Measurements from ENCODE around the gene TLE1.
A peak's percentile ranks its signal among the peaks of the same experiment; 100 is the strongest.
"Not testable (repeated sequence)": the region's sequence is repeated elsewhere in the genome, so short reads cannot be mapped to it uniquely, and the experiment has no call there.

The TLE1 gene

GRCh38 chr9:81620002-81620390 lies 69.4 kb downstream of the TLE1 start:
- no peak for DNase-seq

- DNase-seq: no peak
Observed at GRCh38 chr9:81619353-81620001, 69.9 kb downstream of the TLE1 start.

- DNase-seq: no peak
Observed at GRCh38 chr9:81618923-81619322, 70.4 kb downstream of the TLE1 start.

- DNase-seq: no peak
Observed at GRCh38 chr9:81616141-81616540, 73.2 kb downstream of the TLE1 start.

GRCh38 chr9:81614335-81614734 lies 75.0 kb downstream of the TLE1 start:
- no peak for DNase-seq

- DNase-seq: no peak
Observed at GRCh38 chr9:81613002-81613812, 76.1 kb downstream of the TLE1 start.

GRCh38 chr9:81611664-81612063 lies 77.7 kb downstream of the TLE1 start:
- DNase-seq: no peak

- DNase-seq: no peak
Observed at GRCh38 chr9:81610740-81611107, 78.6 kb downstream of the TLE1 start.

GRCh38 chr9:81609782-81610739 lies 79.3 kb downstream of the TLE1 start:
- no peak for DNase-seq

- DNase-seq: no peak
Observed at GRCh38 chr9:81608289-81608657, 81.1 kb downstream of the TLE1 start.

- DNase-seq: no peak
Observed at GRCh38 chr9:81607593-81608288, 81.6 kb downstream of the TLE1 start.

- DNase-seq: not testable (repeated sequence)
Observed at GRCh38 chr9:81606261-81606660, 83.1 kb downstream of the TLE1 start.

- peak; percentile 47 for DNase-seq
Observed at GRCh38 chr9:81605170-81605670, 84.1 kb downstream of the TLE1 start.

- DNase-seq: peak; percentile 47
Observed at GRCh38 chr9:81604306-81605169, 84.8 kb downstream of the TLE1 start.

- no peak for DNase-seq
Observed at GRCh38 chr9:81602887-81603680, 86.3 kb downstream of the TLE1 start.

- DNase-seq: no peak
Observed at GRCh38 chr9:81601639-81602623, 87.4 kb downstream of the TLE1 start.

- DNase-seq: no peak
Observed at GRCh38 chr9:81600631-81601030, 88.7 kb downstream of the TLE1 start.

GRCh38 chr9:81599837-81600236 lies 89.5 kb downstream of the TLE1 start:
- DNase-seq: no peak

GRCh38 chr9:81598811-81599210 lies 90.5 kb downstream of the TLE1 start:
- no peak for DNase-seq

- no peak for DNase-seq
Observed at GRCh38 chr9:81598123-81598497, 91.2 kb downstream of the TLE1 start.
